Lower lobe of right lung (tissue), 2 donors: ENCODE measurements around the gene TTPAL. TPM values are rescaled to one million over a fixed set of nuclear protein-coding genes. Genes with fewer than 3 reads are reported as not detected.
"Not testable (repeated sequence)": the region's sequence is repeated elsewhere in the genome, so short reads cannot be mapped to it uniquely, and the experiment has no call there.

Experiments
- ATAC-seq, 2 donors: fragments of 200-7000 bp; cut with Tn5 transposase; one replicate each; pipeline ENCODE4 v1.9.1; 2020 to 2022; ENCODE audit warnings: mild to moderate bottlenecking in 2 of 2, moderate library complexity in 2 of 2
- DNase-seq: peaks from one replicate; pipeline ENCODE4 v3.0.0-alpha.2; 2020
- H3K27ac ChIP-seq: fragments of 200-600 bp; one replicate; pipeline ENCODE4 v1.8.0; 2022
- H3K27me3 ChIP-seq: fragments of 200-600 bp; one replicate; pipeline ENCODE4 v1.8.0; 2022; ENCODE audit warnings: low read depth
- H3K36me3 ChIP-seq: fragments of 200-600 bp; one replicate; pipeline ENCODE4 v1.8.0; 2022; ENCODE audit warnings: mild to moderate bottlenecking
- H3K4me1 ChIP-seq: fragments of 200-600 bp; one replicate; pipeline ENCODE4 v1.8.0; 2022
- H3K4me3 ChIP-seq: fragments of 200-600 bp; one replicate; pipeline ENCODE4 v1.8.0; 2022; ENCODE audit warnings: mild to moderate bottlenecking
- H3K9me3 ChIP-seq: fragments of 200-600 bp; one replicate; pipeline ENCODE4 v1.8.0; 2022
- intact Hi-C: fragments of 100-400 bp; cut with DNase I; formaldehyde crosslinking; loops from one replicate; pipeline ENCODE4 v1.11.0; 2022
- total RNA-seq: library from RNA; stranded (reverse); fragmentation: NEBNext Ultra II Directional; extraction: Animal tissue kit (Norgen Biotek cat#: 25700); gene quantifications from one replicate; pipeline ENCODE4 v1.2.1, GENCODE V29; 2021
- TF ChIP-seq, protein P1 (sequence below): fragments of 200-600 bp; IDR thresholded peaks from one replicate; pipeline ENCODE4 v1.8.0; 2022; ENCODE audit warnings: antibody characterized with exemption, mild to moderate bottlenecking
- donor health status: DM: no; HTN: yes; CAD: no; lungs with severe emphysema.

Gene TTPAL
- total RNA-seq, 1 donor from 2014 or later, result 9.6 TPM

- intact Hi-C loops, result no loop called here
- Histone ChIP-seq H3K36me3 (no peaks in the 10 kb centered on the region), H3K9me3 (no peaks in the 10 kb centered on the region), H3K27me3 (no peaks in the 10 kb centered on the region), H3K27ac (no peak overlapping the region), H3K4me1 (no peaks in the 10 kb centered on the region), H3K4me3 (no peak overlapping the region)
- no peak for DNase-seq
- TF ChIP-seq, protein P1, sequence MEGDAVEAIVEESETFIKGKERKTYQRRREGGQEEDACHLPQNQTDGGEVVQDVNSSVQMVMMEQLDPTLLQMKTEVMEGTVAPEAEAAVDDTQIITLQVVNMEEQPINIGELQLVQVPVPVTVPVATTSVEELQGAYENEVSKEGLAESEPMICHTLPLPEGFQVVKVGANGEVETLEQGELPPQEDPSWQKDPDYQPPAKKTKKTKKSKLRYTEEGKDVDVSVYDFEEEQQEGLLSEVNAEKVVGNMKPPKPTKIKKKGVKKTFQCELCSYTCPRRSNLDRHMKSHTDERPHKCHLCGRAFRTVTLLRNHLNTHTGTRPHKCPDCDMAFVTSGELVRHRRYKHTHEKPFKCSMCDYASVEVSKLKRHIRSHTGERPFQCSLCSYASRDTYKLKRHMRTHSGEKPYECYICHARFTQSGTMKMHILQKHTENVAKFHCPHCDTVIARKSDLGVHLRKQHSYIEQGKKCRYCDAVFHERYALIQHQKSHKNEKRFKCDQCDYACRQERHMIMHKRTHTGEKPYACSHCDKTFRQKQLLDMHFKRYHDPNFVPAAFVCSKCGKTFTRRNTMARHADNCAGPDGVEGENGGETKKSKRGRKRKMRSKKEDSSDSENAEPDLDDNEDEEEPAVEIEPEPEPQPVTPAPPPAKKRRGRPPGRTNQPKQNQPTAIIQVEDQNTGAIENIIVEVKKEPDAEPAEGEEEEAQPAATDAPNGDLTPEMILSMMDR, result no peak
- ATAC-seq, result no peak
These were observed 10.6 kb upstream of the TTPAL start for GRCh38 chr20:44465001-44465560.

DNA sequence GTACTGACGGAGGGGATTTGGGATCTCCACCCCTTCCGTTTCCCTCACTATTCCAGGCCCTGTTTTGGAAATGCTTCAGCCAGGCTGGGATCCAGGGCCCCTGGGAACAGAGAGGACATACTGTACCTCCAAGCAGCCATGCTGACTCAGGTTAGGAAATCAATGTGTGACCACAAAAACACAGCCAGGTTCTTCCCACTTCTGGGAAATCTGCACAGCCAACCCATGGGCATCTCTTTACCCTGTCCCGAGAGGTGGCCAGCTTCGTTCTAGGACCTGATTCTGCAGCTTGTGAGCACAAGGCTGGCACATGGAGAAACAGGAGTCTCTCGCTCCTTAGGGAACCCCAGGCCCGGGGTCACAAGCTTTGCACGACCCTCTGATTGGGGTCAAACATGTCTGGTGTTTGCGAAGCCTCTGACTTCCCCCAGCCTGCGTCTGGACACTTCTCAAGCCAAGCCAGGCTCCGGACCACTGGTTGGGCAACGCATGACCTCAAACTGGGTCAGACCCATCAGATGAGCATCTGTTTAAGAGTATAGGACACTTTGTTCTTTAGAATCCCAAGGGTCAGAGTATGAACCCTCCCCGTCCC is 8.3 kb upstream of the TTPAL start:
- DNase-seq (no peak), ATAC-seq (peak in 1 of 2 donors; percentile 27)
- H3K27me3 ChIP-seq, result no peaks in the 10 kb centered on the region
- H3K4me1 ChIP-seq, result no peaks in the 10 kb centered on the region
- no peak overlapping the region for H3K4me3 ChIP-seq
- intact Hi-C loops, result no loop called here
- no peaks in the 10 kb centered on the region for H3K9me3 ChIP-seq
- H3K27ac ChIP-seq, result no peak overlapping the region
- H3K36me3 ChIP-seq, result no peaks in the 10 kb centered on the region
- TF ChIP-seq, protein P1, result no peak

GRCh38 chr20:44468044-44468782 is 7.5 kb upstream of the TTPAL start:
- no peaks in the 10 kb centered on the region for H3K36me3 ChIP-seq
- DNase-seq (no peak), ATAC-seq (no peak)
- H3K27me3 ChIP-seq, result no peaks in the 10 kb centered on the region
- no peak overlapping the region for H3K4me3 ChIP-seq
- TF ChIP-seq, protein P1, result no peak
- no peak overlapping the region for H3K27ac ChIP-seq
- intact Hi-C loops, result no loop called here
- no peaks in the 10 kb centered on the region for H3K4me1 ChIP-seq
- no peaks in the 10 kb centered on the region for H3K9me3 ChIP-seq

- H3K36me3 ChIP-seq, result no peaks in the 10 kb centered on the region
- H3K27me3 ChIP-seq, result no peaks in the 10 kb centered on the region
- H3K4me3 ChIP-seq, result no peak overlapping the region
- H3K9me3 ChIP-seq, result no peaks in the 10 kb centered on the region
- H3K27ac ChIP-seq, result no peak overlapping the region
- TF ChIP-seq, protein P1, result no peak
- intact Hi-C loops, result no loop called here
- peaks cover 4% of the 10 kb centered on the region for H3K4me1 ChIP-seq
- ATAC-seq (no peak), DNase-seq (no peak)
These were observed 5.3 kb upstream of the TTPAL start for GRCh38 chr20:44470327-44470726.

DNA sequence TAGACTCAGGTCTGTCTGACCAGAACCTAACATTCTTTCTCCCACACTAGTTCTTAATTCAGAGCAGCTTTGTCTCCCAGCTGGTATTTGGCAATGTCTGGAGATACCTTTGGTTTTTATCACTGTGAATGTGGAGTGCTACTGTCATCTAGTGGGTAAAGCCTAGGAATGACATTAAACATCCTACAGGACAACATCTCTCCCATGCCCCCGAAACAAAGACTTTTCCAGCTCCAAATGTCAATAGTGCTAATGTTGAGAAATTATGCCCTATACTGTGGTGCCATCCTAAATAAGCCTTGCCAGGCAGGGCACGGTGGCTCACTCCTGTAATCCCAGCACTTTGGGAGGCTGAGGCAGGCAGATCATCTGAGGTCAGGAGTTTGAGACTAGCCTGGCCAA is 4.2 kb upstream of the TTPAL start:
- H3K9me3 ChIP-seq, result no peaks in the 10 kb centered on the region
- ATAC-seq (no peak), DNase-seq (no peak)
- intact Hi-C loops, result no loop called here
- TF ChIP-seq, protein P1, result peak; percentile 18
- no peak overlapping the region for H3K27ac ChIP-seq
- H3K4me3 ChIP-seq, result no peak overlapping the region
- no peaks in the 10 kb centered on the region for H3K27me3 ChIP-seq
- H3K4me1 ChIP-seq, result peaks cover 12% of the 10 kb centered on the region
- H3K36me3 ChIP-seq, result no peaks in the 10 kb centered on the region

DNA sequence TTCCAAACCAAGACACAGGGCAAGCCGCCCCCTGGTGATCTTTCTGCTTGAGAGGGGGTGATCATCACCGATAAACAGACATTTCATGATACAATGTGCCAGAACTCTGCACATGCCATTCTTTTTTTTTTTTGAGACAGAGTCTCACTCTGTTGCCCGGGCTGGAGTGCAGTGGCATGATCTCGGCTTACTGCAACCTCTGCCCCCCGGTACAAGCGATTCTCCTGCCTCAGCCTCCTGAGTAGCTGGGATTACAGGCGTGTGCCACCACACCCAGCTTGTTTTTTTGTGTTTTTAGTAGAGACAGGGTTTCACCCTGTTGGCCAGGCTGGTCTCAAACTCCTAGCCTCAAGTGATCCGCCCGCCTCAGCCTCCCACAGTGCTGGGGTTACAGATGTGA is 3.4 kb upstream of the TTPAL start:
- intact Hi-C loops, DNase-seq: not testable (repeated sequence)

More for the DNA sequence above, 3.4 kb upstream of the TTPAL start:
- H3K27me3 ChIP-seq, H3K27ac ChIP-seq, H3K4me3 ChIP-seq, H3K9me3 ChIP-seq, ATAC-seq, H3K36me3 ChIP-seq: not testable (repeated sequence)
- H3K4me1 ChIP-seq, result peaks cover 17% of the 10 kb centered on the region
